Brain pericyte (primary cell): Measurements from ENCODE around the gene MYH3.

Experiments
- DNase-seq: peaks from one replicate; pipeline ENCODE4 v3.0.0-alpha.2; 2012; ENCODE audit warnings: low read depth, low spot score

MYH3 gene

DNA sequence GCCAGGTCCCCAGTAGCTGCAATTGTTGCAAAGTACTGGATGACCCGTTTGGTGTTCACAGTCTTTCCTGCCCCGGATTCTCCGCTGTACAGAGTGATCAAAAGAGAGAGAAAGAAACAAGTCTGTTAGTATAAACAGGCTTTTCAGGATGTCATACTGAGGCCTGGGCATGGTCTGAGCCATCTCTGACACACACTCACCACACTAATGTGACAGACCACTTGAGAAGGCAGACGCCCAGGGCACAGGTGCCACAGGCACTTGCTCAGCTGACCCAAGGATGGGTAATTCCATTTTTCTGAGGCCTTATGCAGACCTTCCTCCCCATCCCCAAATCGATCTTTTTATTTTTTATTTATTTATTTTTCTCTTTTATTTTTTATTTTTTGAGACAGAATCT, 7.5 kb downstream of the MYH3 start:
- no peak for DNase-seq

DNA sequence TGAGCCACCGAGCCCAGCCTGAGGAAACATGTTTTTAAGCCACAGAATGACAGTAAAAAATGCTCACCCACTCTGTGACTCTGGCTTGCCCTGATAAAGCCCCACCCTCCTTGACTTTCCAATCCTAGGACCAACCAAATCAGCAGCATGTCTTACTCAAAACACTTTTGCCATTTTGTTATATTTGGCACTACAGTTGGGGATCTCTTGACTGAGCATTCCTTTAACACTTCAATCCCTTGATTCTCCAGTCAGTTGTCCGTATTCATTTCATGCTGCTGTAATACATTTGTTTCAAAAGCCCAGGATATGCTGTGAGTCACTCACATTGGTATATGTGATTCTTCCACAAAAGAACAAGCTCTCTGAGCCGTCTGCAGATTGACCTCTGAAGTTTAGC, 8.2 kb downstream of the MYH3 start:
- DNase-seq, result no peak

DNA sequence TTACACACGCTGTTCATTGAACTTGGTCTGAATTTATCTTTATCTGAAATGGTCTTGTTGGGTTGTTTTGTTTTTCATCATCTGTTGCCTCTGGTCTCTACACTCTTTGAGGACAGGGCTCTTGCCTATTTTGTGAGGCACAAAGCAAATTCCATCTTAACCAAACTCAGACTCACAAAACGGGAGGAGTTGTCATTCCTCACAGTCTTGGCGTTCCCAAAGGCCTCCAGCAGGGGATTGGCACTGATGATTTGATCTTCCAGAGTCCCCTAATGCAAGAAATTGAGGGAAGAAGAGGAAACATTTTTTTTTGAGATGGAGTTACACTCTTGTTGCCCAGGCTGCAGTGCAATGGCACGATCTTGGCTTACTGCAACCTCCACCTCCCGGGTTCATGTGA, 8.7 kb downstream of the MYH3 start:
- DNase-seq, result no peak

GRCh38 chr17:10646392-10646990, 10.6 kb downstream of the MYH3 start:
- peak; percentile 8 for DNase-seq

DNA sequence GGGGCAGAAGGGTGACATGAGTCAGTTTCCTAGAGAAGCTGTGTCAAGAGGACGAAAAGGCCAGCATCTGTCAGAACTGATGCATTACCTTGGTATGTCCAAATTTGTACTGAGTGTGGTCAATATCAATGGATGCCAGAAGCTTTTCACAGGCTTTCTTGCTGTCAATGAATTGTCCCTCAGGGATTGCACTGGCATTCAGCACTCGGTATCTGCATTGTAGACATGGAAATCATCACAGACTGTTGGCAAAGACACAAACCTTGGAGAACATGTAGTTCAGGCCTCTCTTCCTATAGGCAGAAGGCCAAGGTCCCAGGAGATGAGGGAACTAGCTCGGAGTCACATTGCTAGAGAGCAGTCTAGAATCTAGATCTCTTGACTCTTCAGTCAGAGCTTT, 16.6 kb downstream of the MYH3 start:
- DNase-seq, result no peak

GRCh38 chr17:10638151-10638550, 19.0 kb downstream of the MYH3 start:
- no peak for DNase-seq

- no peak for DNase-seq
These were observed 21.8 kb downstream of the MYH3 start for GRCh38 chr17:10635290-10635689.

DNA sequence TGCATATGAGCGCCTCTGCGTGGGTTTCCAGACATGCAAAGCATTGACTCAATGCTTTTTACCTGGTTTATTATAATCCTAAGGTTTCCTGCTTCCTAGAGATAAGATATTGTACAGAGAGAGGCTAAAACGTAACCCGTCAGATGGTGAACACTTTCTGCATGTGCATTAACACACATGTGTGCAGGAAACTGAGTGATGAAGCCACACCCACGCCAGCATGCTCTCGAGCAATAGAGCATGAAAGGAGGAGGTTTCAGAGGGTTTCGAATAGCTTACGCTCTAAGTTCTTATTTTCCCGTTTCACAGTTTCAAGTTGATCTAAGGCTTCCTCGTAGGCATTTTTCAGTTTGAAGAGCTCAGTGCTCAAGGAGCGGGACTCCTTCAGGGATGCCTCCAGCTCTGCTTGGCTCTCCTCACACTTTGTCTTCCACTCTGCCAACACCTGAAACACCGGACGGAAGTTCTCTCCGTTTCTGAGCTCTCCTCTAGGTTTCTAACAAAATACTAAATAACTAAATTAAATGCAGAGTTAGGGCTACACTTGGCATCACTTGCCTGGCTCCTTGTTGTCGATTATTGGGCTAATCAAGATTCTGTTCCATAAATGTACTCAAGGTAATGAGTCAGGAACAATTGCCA, 23.2 kb downstream of the MYH3 start:
- DNase-seq, result no peak

- no peak for DNase-seq
These were observed 25.4 kb downstream of the MYH3 start for GRCh38 chr17:10631701-10632100.

- no peak for DNase-seq
These were observed 25.9 kb downstream of the MYH3 start for GRCh38 chr17:10631048-10631700.

- DNase-seq, result no peak
These were observed 27.4 kb downstream of the MYH3 start for GRCh38 chr17:10629706-10630105.

DNA sequence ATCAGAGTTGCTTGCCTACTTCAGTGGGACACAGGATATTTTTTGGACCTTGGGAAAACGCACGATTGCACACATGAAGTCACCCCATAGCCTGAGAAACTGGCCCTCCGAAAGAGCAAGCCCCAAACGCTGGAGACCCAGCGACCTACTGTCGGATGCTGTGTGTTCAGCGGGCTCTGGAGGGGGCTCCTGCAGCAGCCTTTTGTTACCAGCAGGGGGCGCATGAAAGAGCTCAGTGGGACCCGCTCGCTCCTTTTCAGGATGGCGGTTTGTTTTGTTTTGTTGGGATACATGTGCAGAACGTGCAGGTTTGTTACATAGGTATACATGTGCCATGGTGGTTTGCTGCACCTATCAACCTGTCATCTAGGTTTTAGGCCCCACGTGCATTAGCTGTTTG, 28.4 kb downstream of the MYH3 start:
- no peak for DNase-seq

DNA sequence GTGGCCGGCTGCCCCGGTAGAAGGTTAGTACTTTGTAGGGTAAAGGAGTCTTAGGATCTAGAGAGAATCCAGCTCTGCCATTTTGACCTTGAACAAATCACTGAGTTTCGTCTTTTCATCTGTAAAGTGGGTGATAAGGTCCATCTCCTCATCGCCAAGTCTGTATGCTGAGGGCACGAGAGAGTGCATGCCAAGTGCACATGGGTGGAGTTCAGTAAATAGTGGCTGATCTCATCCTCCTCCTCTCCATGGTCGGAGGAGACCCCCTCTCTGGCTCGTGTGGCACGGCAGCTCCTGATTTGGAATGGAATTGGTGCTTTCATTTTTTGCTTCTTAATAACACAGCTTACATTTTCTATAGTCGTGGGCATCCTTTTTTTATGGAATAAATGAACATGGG, 30.7 kb downstream of the MYH3 start:
- DNase-seq, result no peak

- no peak for DNase-seq
These were observed 32.1 kb downstream of the MYH3 start for GRCh38 chr17:10624969-10625368.

- no peak for DNase-seq
These were observed 33.3 kb downstream of the MYH3 start for GRCh38 chr17:10623737-10624338.

- no peak for DNase-seq
These were observed 34.3 kb downstream of the MYH3 start for GRCh38 chr17:10622617-10623485.

DNA sequence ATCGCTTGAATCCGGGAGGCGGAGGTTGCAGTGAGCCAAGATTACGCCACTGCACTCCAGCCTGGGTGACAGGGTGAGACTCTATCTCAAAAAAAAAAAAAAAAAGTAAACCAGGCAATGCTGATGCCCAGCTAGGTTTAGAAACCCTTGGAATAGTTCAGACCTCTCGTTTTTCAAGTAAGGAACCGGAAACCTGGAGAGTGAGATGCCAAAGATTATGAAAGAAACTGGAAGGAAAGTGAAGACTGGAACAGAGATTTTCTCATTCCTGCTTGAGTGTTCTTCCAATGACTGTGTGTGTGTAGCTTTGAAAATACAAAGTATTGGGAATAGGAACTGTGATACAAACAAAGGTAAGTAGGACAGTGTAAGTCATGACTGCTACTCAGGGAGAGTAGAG, 35.7 kb downstream of the MYH3 start:
- DNase-seq, result no peak

GRCh38 chr17:10620823-10621222, 36.3 kb downstream of the MYH3 start:
- no peak for DNase-seq

DNA sequence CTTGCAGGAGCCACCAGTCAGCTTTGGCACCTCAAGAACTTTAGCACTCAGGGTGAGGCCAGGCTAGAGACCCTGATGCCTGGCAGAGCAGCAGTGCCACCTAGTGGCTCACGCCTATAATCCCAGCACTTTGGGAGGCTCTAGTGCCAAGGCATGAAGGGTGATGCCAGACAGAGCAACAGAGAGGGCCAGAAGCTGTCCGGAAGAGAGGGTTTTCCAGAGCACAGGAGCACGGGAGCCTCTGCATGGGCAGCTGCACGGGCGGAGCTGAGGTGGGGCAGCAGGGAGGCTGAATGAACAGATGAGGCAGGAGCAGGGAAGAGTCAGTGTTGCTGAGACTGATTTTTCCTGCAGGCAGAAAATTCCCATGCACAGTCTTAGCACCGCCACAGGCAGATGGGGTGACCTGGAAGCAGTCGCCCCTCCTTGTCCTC, 38.9 kb downstream of the MYH3 start:
- peak; percentile 16 for DNase-seq

DNA sequence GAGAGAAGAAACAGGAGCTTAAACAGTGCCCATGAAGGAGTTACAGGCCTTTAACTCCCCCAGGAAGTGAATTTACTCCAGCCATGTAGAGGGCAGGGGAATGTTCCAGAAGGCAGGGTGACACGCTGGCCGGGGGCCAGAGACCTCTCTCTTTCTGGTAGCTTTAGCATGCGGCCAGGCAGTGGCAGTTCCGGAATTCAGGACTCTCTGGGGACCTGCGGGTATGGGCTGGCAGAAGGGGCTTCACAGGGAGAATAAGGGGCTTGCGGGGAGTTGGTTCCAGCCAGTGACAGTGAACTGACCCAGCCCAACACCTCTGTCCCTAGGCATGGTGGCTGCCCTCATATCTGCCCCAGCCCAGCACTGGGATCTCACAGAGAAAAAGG, 40.0 kb downstream of the MYH3 start:
- no peak for DNase-seq

- DNase-seq, result peak; percentile 7
These were observed 40.5 kb downstream of the MYH3 start for GRCh38 chr17:10616502-10617119.
